GM21381 (cell line): ENCODE results near the gene CLMN.

Source experiments
- ATAC-seq: cut with Tn5 transposase; IDR thresholded peaks from one replicate; pipeline ENCODE4 v1.9.1; 2021; ENCODE audit warnings: mild to moderate bottlenecking, moderate library complexity; ENCODE audit not compliant: unreplicated experiment

The CLMN gene

GRCh38 chr14:95305145-95305544 lies 14.6 kb downstream of the CLMN start:
- no peak for ATAC-seq

DNA sequence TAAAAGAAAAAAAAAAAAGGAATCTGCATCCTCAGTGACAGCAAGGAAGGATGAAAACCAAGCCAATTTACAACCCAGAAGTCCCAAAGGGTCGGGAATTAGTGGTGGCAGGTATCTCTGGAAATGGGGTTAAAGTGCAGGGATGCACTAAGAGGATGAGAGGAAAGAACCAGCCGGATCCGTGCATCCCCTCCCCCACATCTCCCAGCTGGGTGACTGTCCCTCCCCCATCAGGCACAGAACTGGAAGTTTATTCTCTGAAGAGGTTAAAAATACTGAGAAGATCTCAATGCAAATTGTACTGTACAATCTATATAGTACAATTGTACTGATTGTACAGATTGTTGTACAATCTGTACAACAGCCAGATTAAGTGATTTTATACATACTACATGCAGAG lies 15.4 kb downstream of the CLMN start:
- no peak for ATAC-seq

DNA sequence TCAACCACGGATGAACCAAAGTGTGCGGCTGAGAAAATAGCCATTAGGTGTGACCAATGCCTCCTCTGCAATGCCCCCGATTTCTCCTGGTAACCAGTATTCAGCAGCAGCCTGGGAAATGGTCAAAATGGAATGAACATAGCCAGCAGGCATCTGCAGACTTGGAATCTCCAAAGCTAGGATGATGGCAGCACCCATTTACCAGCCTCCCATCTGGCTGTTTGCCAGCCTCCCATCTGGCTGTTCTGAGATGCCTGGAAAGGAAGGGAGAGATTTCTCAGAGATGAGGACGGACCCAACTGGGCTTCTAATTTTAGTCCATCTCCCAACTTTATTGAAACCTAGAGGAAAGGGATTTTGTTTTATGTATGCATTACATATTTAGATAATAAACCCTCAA lies 16.2 kb downstream of the CLMN start:
- no peak for ATAC-seq

GRCh38 chr14:95302667-95303506 lies 16.8 kb downstream of the CLMN start:
- ATAC-seq = no peak

GRCh38 chr14:95301527-95302187 lies 18.1 kb downstream of the CLMN start:
- no peak for ATAC-seq

DNA sequence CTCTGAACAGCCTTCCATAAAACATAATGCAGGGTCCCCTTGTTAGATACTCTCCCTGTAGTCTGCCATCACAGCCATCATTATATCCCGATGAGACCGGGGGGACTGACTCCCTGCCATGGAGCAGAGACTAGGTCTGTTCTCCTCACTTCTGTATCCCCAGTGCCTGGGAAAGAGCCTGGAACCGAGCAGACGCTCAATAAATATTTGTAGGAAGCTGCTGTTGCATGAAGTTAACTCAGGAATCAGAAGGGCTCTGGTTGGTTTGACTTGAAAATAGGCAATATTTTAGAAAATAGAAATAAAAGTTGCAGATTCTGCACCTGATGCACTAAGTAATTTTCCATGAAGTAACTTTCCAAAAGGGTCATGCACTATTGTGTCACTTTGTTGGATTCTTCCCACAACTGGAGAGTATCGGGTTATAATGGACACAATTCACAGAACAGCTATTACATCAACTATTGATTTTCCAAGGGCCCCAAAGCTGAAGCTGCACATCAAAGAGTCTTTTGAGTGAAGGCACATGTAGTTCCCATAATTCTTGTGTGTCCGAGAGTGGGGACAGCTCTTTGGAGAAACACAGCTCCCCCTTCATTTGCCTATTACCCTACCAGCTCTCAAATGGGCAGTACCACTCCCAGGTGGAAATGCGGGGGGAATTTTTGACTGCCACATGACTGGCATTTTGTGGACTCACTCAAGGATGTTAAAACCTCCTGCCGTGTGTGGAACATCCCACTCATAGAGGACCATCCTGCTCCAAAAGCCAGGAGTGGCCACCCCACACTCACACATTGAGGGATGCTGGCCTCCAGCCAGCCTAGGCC lies 18.8 kb downstream of the CLMN start:
- no peak for ATAC-seq

DNA sequence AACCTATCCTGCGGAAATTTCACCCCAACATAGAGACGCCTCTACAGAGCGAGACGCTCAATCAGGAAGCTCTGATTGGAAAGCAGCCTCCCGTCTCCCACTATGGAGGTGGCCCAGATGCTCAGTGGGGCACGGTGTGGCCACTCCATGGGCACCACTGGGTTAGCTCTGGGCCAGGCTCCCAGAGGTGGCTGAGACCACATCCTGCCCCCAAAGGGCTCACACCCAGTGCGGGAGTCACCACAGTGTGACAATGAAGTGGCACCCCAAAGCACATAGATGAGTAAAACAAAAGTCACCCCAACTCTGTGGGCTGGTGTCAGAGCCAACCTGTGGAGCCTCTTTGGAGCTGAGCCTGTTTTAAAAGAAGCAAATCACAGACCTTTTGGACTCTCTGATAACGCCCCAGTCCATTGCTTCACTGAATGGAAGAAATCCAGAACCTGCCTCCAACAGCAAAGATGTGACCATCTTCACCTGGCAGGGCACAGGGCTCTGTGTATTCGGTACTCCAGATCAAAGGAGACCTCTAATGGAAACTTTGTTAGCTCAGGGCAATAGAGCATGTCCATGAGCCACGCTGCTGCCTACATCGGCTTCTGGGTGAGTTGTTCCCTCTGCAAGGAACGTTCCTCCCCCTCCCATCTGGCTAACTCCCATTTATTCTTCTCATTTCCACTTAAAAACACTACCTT lies 19.6 kb downstream of the CLMN start:
- no peak for ATAC-seq

- no peak for ATAC-seq
Observed at GRCh38 chr14:95299271-95299670, 20.4 kb downstream of the CLMN start.

- ATAC-seq = no peak
Observed at GRCh38 chr14:95297832-95298231, 21.9 kb downstream of the CLMN start.

GRCh38 chr14:95296966-95297365 lies 22.7 kb downstream of the CLMN start:
- ATAC-seq = no peak

GRCh38 chr14:95295600-95296376 lies 23.9 kb downstream of the CLMN start:
- no peak for ATAC-seq

DNA sequence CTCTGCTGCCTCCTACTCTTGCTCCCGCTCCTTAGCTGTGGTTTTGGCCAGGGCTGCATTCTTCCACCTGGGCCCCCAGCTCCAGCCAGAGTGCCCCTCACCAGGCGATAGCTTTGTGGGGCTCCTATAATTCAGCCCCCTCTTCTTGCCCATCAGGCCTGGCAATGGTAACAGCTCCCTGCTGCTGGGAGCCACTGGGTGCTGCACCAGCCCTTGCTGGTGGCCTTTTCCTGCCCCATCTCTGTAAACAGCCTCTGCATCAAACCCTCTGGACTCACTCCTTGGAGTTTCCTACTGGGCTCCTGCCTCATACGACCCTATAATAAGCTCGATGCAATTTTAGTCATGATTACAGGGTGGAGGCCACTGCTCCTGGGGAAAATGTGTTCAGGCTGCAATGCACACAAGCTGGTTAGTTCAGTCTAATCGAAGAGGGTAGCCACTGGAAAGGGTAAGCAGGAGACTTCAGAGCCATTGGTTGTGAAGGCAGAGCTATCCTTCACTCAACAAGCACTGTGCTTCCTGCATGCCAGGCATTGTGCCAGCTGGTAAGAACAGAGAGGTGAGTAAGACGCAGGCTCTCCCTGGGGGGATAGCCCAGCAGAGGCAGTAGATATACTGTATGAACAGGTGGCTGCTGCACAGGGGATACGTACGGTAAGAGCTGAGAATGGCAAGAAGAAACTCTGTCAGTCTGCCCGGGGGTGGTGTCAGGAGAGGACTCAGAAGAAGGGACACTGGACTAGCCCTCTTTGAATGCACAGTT lies 24.7 kb downstream of the CLMN start:
- ATAC-seq = no peak

DNA sequence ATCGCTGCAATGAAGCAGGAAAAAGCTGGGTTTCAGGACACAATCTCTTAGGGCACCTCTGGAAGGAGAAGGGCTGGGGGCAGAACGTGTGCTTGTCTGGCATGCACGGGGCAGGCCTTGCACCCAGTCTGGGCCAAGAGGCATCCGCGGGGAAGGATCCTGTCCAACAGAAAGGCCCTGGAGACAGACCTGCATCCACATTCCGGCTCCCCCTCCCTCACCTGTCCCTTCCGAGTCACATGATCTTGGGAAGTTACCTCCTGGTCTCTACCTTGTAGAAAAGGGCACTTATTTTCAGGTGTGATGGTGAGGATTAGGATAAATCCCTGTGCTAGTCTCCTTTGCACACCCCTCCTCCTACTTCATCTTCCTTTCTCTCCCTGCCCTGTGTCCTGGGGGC lies 25.4 kb downstream of the CLMN start:
- ATAC-seq = no peak

DNA sequence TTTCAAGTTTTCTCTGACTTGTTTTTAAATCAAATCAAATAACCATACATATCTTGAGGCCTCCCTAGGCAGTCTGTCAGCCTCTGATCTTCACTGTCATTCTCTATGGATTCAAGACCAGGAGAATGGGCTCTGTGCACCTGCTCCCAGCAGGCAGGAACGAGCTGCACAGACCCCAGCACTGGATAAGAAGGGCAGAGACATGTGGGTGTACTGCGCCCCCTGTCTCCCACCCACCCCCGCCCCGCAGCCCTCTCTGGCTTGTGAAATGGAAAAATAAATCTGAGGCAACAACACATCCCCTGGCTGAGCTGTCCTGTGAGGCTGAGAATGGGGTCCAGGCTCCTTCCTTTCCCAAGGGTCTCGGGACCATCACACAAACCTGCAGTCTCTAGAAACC lies 26.3 kb downstream of the CLMN start:
- ATAC-seq = no peak

GRCh38 chr14:95292660-95293425 lies 26.9 kb downstream of the CLMN start:
- no peak for ATAC-seq

GRCh38 chr14:95291859-95292542 lies 27.7 kb downstream of the CLMN start:
- ATAC-seq = no peak

GRCh38 chr14:95290871-95291431 lies 28.8 kb downstream of the CLMN start:
- no peak for ATAC-seq

GRCh38 chr14:95290021-95290420 lies 29.7 kb downstream of the CLMN start:
- ATAC-seq = no peak
